Cardiac fibroblast (primary cell): ENCODE measurements around the gene CD79A.

Source experiments
- DNase-seq, 2 donors: peaks; one replicate each; pipeline versions ENCODE4 v3.0.0 to v3.0.0-alpha.2; 2010; ENCODE audit warnings: low read depth in 2 of 2
- H3K4me3 ChIP-seq, 2 donors: replicated peaks in 1 of 2; 1 replicate in 1 of 2; 2 replicates in 1 of 2; pipeline ENCODE4 v1.5.1; 2011; ENCODE audit warnings: low read depth in 2 of 2, low read length in 2 of 2, mild to moderate bottlenecking in 2 of 2, moderate library complexity in 1 of 2
- CTCF ChIP-seq: IDR thresholded peaks from one replicate; pipeline ENCODE4 v1.5.1; 2011; ENCODE audit warnings: low read depth, mild to moderate bottlenecking, low read length, inconsistent platforms

The CD79A gene

GRCh38 chr19:41892173-41892902 lies 15.3 kb downstream of the CD79A start:
- DNase-seq = no peak
- no peak overlapping the region for H3K4me3 ChIP-seq
- TF ChIP-seq CTCF = no peak

GRCh38 chr19:41893899-41894298 lies 16.8 kb downstream of the CD79A start:
- TF ChIP-seq CTCF = peak; percentile 4
- peak; percentile 32 to 42 for DNase-seq
- H3K4me3 ChIP-seq = no peak overlapping the region

GRCh38 chr19:41894350-41894749 lies 17.3 kb downstream of the CD79A start:
- DNase-seq = no peak
- no peak overlapping the region for H3K4me3 ChIP-seq
- TF ChIP-seq CTCF = no peak

- H3K4me3 ChIP-seq = no peak overlapping the region
- peak; percentile 24 for TF ChIP-seq CTCF
- no peak for DNase-seq
These were observed 18.9 kb downstream of the CD79A start for GRCh38 chr19:41895745-41896580.

- DNase-seq = no peak
- no peak for TF ChIP-seq CTCF
- H3K4me3 ChIP-seq = no peak overlapping the region
These were observed 19.5 kb downstream of the CD79A start for GRCh38 chr19:41896581-41896942.

- no peak for TF ChIP-seq CTCF
- H3K4me3 ChIP-seq = no peak overlapping the region
- no peak for DNase-seq
These were observed 20.1 kb downstream of the CD79A start for GRCh38 chr19:41897181-41897580.
